Keratinocyte (primary cell): ENCODE data around the gene ZFX. TPM values are rescaled to one million over a fixed set of nuclear protein-coding genes. Genes with fewer than 3 reads are reported as not detected.

Source experiments
- DNase-seq: peaks from one replicate; pipeline ENCODE4 v3.0.0-alpha.2; 2011; ENCODE audit warnings: low read depth, missing footprints, low spot score
- FAIRE-seq: peaks from 2 replicates; lab custom pipeline; 2011; peaks lifted over from hg19 to GRCh38; lab: Jason Lieb, UNC
- H2AFZ ChIP-seq: 2 replicates; pipeline ENCODE4 v1.6.0; 2012; ENCODE audit warnings: low read length, control low read depth, inconsistent platforms; ENCODE audit not compliant: control insufficient read depth
- H3K27ac ChIP-seq: 2 replicates; pipeline ENCODE4 v1.5.1; 2011; ENCODE audit warnings: low read length; ENCODE audit not compliant: control insufficient read depth, insufficient read depth
- H3K27me3 ChIP-seq: 3 replicates; pipeline ENCODE4 v1.6.0; 2011; ENCODE audit warnings: low read length; ENCODE audit not compliant: control insufficient read depth, insufficient read depth; ENCODE audit errors: extremely low read depth
- H3K36me3 ChIP-seq, 2 experiments: 2 replicates in 1 of 2; 3 replicates in 1 of 2; pipeline ENCODE4 v1.5.1; 2011; ENCODE audit warnings: low read length in 2 of 2, mild to moderate bottlenecking in 1 of 2; ENCODE audit not compliant: control insufficient read depth in 2 of 2, insufficient read depth in 2 of 2; ENCODE audit errors: extremely low read depth in 1 of 2
- H3K4me1 ChIP-seq: 3 replicates; pipeline ENCODE4 v1.5.1; 2011; ENCODE audit warnings: low read length; ENCODE audit not compliant: control insufficient read depth, insufficient read depth; ENCODE audit errors: extremely low read depth
- H3K4me2 ChIP-seq: 3 replicates; pipeline ENCODE4 v1.6.0; 2011; ENCODE audit warnings: low read depth, low read length; ENCODE audit not compliant: control insufficient read depth, insufficient read depth; ENCODE audit errors: extremely low read depth
- H3K4me3 ChIP-seq, 3 experiments: fragments of 200-600 bp in 1 of 3; sonication (generic) in 1 of 3; 2 replicates in 2 of 3; 3 replicates in 1 of 3; pipeline ENCODE4 v1.5.1; 2011 to 2016; ENCODE audit warnings: low read length in 3 of 3, mild to moderate bottlenecking in 3 of 3, control low read depth in 2 of 3, inconsistent platforms in 1 of 3, low read depth in 1 of 3, mixed read lengths in 1 of 3, mixed run types in 1 of 3, moderate library complexity in 1 of 3; ENCODE audit not compliant: control insufficient read depth in 2 of 3, insufficient read depth in 2 of 3; ENCODE audit errors: extremely low read depth in 1 of 3
- H3K79me2 ChIP-seq: 2 replicates; pipeline ENCODE4 v1.6.0; 2012; ENCODE audit warnings: low read length; ENCODE audit not compliant: control insufficient read depth, insufficient read depth
- H3K9ac ChIP-seq: 3 replicates; pipeline ENCODE4 v1.6.0; 2011; ENCODE audit warnings: low read length; ENCODE audit not compliant: control insufficient read depth, insufficient read depth; ENCODE audit errors: extremely low read depth
- H3K9me1 ChIP-seq: 3 replicates; pipeline ENCODE4 v1.6.0; 2011; ENCODE audit warnings: low read length; ENCODE audit not compliant: control insufficient read depth, insufficient read depth; ENCODE audit errors: extremely low read depth
- H3K9me3 ChIP-seq: 2 replicates; pipeline ENCODE4 v1.5.1; 2012; ENCODE audit warnings: low read depth, low read length; ENCODE audit not compliant: control insufficient read depth
- H4K20me1 ChIP-seq: 3 replicates; pipeline ENCODE4 v1.6.0; 2011; ENCODE audit warnings: low read length; ENCODE audit not compliant: control insufficient read depth, insufficient read depth; ENCODE audit errors: extremely low read depth
- CTCF ChIP-seq, 3 experiments: IDR thresholded peaks in 1 of 3; conservative IDR thresholded peaks in 1 of 3; optimal IDR thresholded peaks in 1 of 3; 2 replicates in 2 of 3; 3 replicates in 1 of 3; pipeline versions ENCODE3 to v1.5.1; 2011; ENCODE audit warnings: low read length in 3 of 3, mild to moderate bottlenecking in 3 of 3, moderate library complexity in 2 of 3, control low read depth in 1 of 3, inconsistent platforms in 1 of 3; ENCODE audit not compliant: insufficient read depth in 2 of 3; ENCODE audit errors: extremely low read depth in 1 of 3
- EZH2 ChIP-seq: IDR thresholded peaks from one replicate; pipeline ENCODE4 v1.6.1; 2012; ENCODE audit warnings: inconsistent platforms, mild to moderate bottlenecking, low read length, moderate library complexity
- dilution Hi-C: fragments of 300-500 bp; cut with MboI; formaldehyde crosslinking; loops from one replicate; pipeline ENCODE4 v1.7.0; 2020; ENCODE audit warnings: low sequenced_read_pairs; ENCODE audit not compliant: extremely low pct_ligation_motif_present
- polyA plus RNA-seq, 5 experiments: library from polyadenylated mRNA; depleted of rRNA in 3 of 5; stranded (reverse) in 3 of 5; stranded (forward) in 1 of 5; unstranded in 1 of 5; fragments of >200 nt; gene quantifications; 1 replicate in 1 of 5; 2 replicates in 3 of 5; 3 replicates in 1 of 5; pipeline versions ENCODE4 v1.2.1 to v1.2.3, GENCODE V29; 2011 to 2012; ENCODE audit warnings: missing spikeins in 2 of 5, low read depth in 1 of 5, low replicate concordance in 1 of 5

The ZFX gene
- polyA plus RNA-seq, 1 donor (not counting 4 experiments of a cell fraction or from before 2014, with no cell fraction given): 24.3 TPM

- Histone ChIP-seq H3K9me1 (no peaks in the 10 kb centered on the region), H3K9me3 (no peaks in the 10 kb centered on the region), H3K4me2 (no peak overlapping the region), H4K20me1 (no peaks in the 10 kb centered on the region), H3K36me3 (no peaks in the 10 kb centered on the region), H2AFZ (no peak overlapping the region), H3K27ac (no peak overlapping the region), H3K4me3 (no peak overlapping the region), H3K79me2 (no peaks in the 10 kb centered on the region), H3K9ac (no peak overlapping the region), H3K4me1 (no peaks in the 10 kb centered on the region), H3K27me3 (no peaks in the 10 kb centered on the region)
- no peak for TF ChIP-seq CTCF (optimal IDR thresholded peaks at IDR 0.05 in 1 of 3, IDR thresholded peaks at IDR 0.05 in 1 of 3, conservative IDR thresholded peaks at IDR 0.05 in 1 of 3; ENCODE audit: extremely low read depth in 1 of 3, insufficient read depth in 2 of 3, low read length in 3 of 3)
- no peak for TF ChIP-seq EZH2
- no peak for DNase-seq
- FAIRE-seq: no peak
- dilution Hi-C loops: no loop called here
Observed at GRCh38 chrX:24110069-24110468, 39.5 kb upstream of the ZFX start.

GRCh38 chrX:24113181-24113580 lies 36.3 kb upstream of the ZFX start:
- FAIRE-seq: no peak

More at GRCh38 chrX:24113181-24113580, 36.3 kb upstream of the ZFX start:
- Histone ChIP-seq H3K4me1 (no peaks in the 10 kb centered on the region), H3K79me2 (no peaks in the 10 kb centered on the region), H3K27me3 (no peaks in the 10 kb centered on the region), H3K4me3 (no peak overlapping the region), H4K20me1 (no peaks in the 10 kb centered on the region), H3K9me3 (no peaks in the 10 kb centered on the region), H2AFZ (no peak overlapping the region), H3K9me1 (no peaks in the 10 kb centered on the region), H3K36me3 (no peaks in the 10 kb centered on the region), H3K9ac (no peak overlapping the region), H3K27ac (no peak overlapping the region), H3K4me2 (no peak overlapping the region)
- TF ChIP-seq EZH2 (no peak), CTCF (optimal IDR thresholded peaks at IDR 0.05 in 1 of 3, IDR thresholded peaks at IDR 0.05 in 1 of 3, conservative IDR thresholded peaks at IDR 0.05 in 1 of 3; ENCODE audit: extremely low read depth in 1 of 3, insufficient read depth in 2 of 3, low read length in 3 of 3) (no peak)
- DNase-seq: no peak
- dilution Hi-C loops: no loop called here
